Adipose tissue (tissue), 3 donors: ENCODE data around the gene CAMSAP2. TPM values are rescaled to one million over a fixed set of nuclear protein-coding genes. Genes with fewer than 3 reads are reported as not detected.

Experiments used
- H3K27ac ChIP-seq: one replicate; pipeline ENCODE4 v1.5.1; 2013; ENCODE audit warnings: low read depth, low read length
- WGBS, 3 donors: extraction: QIAGEN DNeasy Blood & Tissue Kit; methylation state at CpG; one replicate each; pipeline ENCODE4 v1.1.7; 2013; 5-methylcytosine and 5-hydroxymethylcytosine counted together
- polyA plus RNA-seq, 3 donors: library from polyadenylated mRNA; stranded (reverse); fragments of 200-250 nt; gene quantifications; one replicate each; pipeline ENCODE4 v1.2.3, GENCODE V29; 2013
- donor health status: healthy with polysubstance abuse.
- donor health status: Bipolar disorder and iron deficiency.
- donor health status: healthy.

Gene CAMSAP2, protein sequence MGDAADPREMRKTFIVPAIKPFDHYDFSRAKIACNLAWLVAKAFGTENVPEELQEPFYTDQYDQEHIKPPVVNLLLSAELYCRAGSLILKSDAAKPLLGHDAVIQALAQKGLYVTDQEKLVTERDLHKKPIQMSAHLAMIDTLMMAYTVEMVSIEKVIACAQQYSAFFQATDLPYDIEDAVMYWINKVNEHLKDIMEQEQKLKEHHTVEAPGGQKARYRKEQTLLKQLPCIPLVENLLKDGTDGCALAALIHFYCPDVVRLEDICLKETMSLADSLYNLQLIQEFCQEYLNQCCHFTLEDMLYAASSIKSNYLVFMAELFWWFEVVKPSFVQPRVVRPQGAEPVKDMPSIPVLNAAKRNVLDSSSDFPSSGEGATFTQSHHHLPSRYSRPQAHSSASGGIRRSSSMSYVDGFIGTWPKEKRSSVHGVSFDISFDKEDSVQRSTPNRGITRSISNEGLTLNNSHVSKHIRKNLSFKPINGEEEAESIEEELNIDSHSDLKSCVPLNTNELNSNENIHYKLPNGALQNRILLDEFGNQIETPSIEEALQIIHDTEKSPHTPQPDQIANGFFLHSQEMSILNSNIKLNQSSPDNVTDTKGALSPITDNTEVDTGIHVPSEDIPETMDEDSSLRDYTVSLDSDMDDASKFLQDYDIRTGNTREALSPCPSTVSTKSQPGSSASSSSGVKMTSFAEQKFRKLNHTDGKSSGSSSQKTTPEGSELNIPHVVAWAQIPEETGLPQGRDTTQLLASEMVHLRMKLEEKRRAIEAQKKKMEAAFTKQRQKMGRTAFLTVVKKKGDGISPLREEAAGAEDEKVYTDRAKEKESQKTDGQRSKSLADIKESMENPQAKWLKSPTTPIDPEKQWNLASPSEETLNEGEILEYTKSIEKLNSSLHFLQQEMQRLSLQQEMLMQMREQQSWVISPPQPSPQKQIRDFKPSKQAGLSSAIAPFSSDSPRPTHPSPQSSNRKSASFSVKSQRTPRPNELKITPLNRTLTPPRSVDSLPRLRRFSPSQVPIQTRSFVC (N-terminal part only)
- 10 to 100 TPM in 2 of 3 donors, 1 to 10 TPM in 1; 2.3 to 12.6 (median 11.7) TPM for polyA plus RNA-seq

DNA sequence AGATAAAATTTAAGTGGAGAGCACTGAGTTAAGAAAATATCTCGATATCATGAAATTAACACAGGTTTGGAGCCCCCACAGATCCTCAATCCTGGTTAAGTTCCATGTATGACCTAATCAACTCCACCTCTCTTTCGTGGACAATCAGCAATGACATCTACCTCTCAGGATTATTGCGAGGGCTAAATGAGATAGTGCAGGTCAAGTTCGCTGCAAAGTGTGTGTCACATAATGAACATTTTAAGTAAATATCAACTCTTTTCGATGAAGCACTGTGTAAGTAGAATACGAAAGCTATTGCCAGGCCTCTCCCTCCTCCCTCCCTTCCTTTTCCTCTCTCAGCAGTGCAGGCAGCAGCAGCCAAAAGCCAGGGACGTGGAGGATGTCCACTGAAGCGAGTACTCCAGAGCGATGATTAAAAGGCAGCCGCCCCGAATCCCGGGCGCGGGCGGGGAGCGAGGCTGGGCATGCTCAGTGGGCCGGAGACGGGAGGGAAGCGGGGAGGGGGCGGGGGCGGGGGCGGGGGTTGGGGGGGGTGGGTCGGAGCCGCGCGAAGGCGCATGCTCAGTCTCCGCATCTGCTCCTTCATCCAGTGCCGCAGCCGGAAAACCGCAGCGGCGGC lies at the start of gene CAMSAP2:
Gene CAMSAP2, plus strand, starts transcription at position 567 of the 622 bp plus-strand sequence. CDS start 935 bp downstream, outside the sequence.
- WGBS, 3 donors, result 1 to 2% (median 1%) methylated on average over 30 to 32 of the region's 33 CpGs
- peak within 1 kb of the TSS; percentile 91 for H3K27ac ChIP-seq

DNA sequence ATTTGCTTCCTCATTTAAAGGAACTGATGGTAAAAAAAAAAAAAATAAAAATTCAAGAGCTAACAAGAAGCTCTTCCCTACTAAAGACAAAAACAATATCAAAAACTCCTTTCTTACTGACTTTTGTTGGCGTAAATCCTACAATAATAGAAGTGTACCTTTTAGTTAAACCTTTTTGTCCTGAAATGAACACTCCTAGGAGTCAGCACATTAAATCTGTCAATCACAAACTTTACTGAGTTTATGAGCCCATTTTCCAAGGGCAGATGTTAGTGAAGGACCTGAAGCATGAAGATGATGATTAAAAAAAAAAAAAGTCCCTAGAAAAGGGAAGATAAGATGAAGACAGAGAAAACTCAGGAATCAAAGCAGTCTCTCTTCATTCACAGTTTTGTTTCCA lies 46.4 kb upstream of the CAMSAP2 start:
- WGBS, 3 donors, result 90 to 97% (median 96%) methylated on average over 1 of the region's 1 CpG
- H3K27ac ChIP-seq, result no peak overlapping the region

GRCh38 chr1:200693327-200693726 lies 45.4 kb upstream of the CAMSAP2 start:
- no peak overlapping the region for H3K27ac ChIP-seq

- no peak overlapping the region for H3K27ac ChIP-seq
- 55 to 62% (median 62%) methylated on average over 3 of the region's 3 CpGs for WGBS, 3 donors
These were observed 44.0 kb upstream of the CAMSAP2 start for GRCh38 chr1:200694738-200695137.

- WGBS, 3 donors, result 54 to 66% (median 63%) methylated on average over 1 of the region's 1 CpG
- no peak overlapping the region for H3K27ac ChIP-seq
These were observed 38.8 kb upstream of the CAMSAP2 start for GRCh38 chr1:200699871-200700270.

DNA sequence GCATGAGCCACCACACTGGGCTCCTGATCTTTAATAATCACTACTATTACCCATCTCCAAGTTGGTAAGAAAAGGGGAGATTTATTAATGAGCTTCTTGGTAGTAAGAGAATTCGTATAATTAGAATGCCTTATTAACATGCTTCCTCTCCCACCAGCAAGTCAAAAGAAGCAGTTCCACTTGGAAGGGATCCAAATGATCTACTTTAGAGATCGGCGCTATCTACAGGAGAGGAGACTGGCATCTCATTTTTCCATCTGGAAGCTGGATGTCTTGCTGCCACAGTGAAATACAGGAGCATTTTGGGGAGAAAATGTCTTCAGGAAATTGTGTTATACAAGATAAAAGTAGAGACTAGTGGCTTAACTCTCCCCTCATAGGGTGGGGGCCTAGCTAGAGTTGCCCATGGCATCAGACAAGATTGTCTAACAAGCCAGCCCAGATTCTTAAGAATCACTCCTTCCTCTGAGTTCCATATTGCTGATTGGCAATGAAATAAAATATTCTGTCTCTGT lies 33.6 kb upstream of the CAMSAP2 start:
- H3K27ac ChIP-seq, result no peak overlapping the region
- WGBS, 3 donors, result 55 to 79% (median 68%) methylated on average over 3 of the region's 3 CpGs

DNA sequence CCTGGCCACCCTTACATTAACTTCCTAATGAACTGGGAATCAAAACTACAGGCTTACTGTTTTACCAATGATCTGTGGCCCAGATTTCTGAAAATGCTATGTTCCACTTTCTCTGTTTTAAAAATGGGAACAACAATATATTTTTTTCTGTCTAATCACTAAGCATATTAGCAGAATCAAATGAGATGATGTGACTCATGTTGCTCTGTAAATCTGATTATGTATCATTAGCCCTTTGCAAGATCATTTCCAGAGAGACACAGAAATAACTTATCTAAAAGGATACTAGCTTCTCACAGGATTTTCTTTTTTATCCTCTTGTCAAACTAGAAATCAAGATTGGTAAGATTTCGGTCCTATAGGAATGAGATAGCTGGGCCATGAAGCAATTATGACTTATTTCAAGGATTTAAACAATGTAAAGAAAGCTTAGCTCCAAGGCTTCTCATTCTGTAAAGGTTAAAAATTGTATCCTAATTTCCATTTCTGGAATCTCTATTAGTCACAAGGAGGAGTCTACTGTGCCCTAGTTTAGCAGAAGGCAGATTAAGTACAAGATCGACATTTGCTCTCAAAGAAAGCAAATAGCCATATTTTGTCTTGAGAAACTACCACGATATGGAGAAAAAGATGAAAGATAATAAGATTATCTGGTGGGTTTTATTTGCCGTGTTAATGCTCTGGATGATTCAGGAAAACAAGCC lies 32.4 kb upstream of the CAMSAP2 start:
- 61 to 85% (median 82%) methylated on average over 4 of the region's 4 CpGs for WGBS, 3 donors

GRCh38 chr1:200707116-200707515 lies 31.6 kb upstream of the CAMSAP2 start:
- WGBS, 3 donors, result 84 to 95% (median 89%) methylated on average over 5 of the region's 5 CpGs
- no peak overlapping the region for H3K27ac ChIP-seq

More for the DNA sequence above, 32.4 kb upstream of the CAMSAP2 start:
- no peak overlapping the region for H3K27ac ChIP-seq

- H3K27ac ChIP-seq, result no peak overlapping the region
These were observed 30.5 kb upstream of the CAMSAP2 start for GRCh38 chr1:200708161-200708560.

- H3K27ac ChIP-seq, result no peak overlapping the region
- WGBS, 3 donors, result 77 to 91% (median 84%) methylated on average over 1 of the region's 1 CpG
These were observed 29.9 kb upstream of the CAMSAP2 start for GRCh38 chr1:200708769-200709168.

DNA sequence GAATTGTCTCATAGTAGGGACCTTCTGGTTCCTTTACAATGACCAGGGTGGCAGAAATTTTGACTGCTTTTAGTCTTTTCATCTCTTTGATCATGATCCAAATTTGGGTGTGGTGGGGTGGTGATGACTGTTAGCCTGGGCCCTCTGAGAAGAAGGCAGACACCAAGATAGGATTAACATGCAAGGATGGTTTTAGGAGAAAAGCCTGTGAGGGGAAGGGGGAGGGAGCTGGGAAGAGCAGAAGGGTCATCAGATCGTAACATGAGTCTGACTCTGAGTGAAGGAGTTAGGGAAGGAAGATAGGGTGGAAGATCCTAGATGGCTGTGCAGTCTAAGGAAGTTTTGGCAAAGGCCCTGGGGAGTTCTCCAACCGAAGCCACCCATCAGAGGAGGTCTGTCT lies 28.5 kb upstream of the CAMSAP2 start:
- WGBS, 3 donors, result 74 to 92% (median 79%) methylated on average over 2 of the region's 2 CpGs
- H3K27ac ChIP-seq, result no peak overlapping the region

GRCh38 chr1:200714504-200715187 lies 24.0 kb upstream of the CAMSAP2 start:
- no peak overlapping the region for H3K27ac ChIP-seq
- WGBS, 3 donors, result 64 to 91% (median 87%) methylated on average over 2 of the region's 2 CpGs

DNA sequence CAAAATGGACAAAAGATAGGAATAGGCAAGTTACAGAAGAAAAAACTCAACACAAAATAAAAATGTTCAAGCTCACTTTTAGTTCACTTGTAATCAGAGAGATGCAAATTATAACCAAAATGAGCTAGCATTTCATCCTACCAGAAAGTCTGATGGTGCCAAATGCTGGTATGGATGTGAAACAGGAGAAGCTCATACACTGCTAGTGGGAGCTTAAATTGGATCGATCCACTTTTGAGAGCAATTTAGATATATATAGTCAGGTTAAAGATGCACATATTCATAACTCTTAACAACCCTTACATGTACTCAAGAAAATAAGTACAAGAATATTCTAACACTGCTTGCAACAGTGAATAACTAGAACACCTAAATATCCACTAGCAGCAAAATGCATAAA lies 18.5 kb upstream of the CAMSAP2 start:
- H3K27ac ChIP-seq, result no peak overlapping the region
- WGBS, 3 donors, result 85 to 91% (median 89%) methylated on average over 1 of the region's 1 CpG

DNA sequence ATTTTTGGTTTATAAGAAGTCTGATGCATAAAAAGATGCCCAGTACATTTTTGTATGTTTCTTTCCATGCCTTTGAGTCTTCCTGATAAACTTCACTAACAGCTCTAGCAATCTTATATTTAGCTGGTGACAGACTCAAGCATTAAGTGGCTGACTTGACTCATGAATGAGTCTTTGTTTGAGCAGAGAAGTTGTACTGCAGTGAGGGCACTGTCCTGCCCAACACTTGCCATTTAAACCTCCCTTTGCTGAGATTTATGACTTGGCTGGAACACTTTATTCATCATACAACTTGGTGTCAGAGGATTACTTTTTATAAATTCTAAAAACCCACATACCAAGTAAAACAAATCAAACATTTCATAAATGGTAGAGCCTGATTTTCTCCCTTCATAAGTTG lies 14.6 kb upstream of the CAMSAP2 start:
- H3K27ac ChIP-seq, result no peak overlapping the region

GRCh38 chr1:200727257-200727656 lies 11.4 kb upstream of the CAMSAP2 start:
- 72 to 95% (median 94%) methylated on average over 2 of the region's 2 CpGs for WGBS, 3 donors
- no peak overlapping the region for H3K27ac ChIP-seq

DNA sequence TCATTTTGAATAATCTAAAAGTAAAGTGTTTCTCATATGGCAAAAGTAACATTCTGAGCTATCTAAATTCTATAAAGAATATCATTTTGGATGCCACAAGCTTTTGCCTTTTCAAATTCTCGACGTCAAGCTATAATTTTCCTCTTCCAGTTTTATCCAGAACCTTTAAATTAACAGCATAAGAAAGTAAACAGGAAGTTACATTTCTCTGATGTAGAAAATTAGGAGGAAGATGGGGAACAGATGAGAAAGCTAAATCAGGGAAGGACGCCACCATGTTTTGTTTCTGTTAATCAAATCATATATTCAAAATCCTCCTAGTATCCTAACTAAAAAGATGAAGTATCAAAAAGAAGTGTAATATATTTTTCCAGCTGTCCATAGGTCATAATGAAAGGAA lies 8.8 kb upstream of the CAMSAP2 start:
- no peak overlapping the region for H3K27ac ChIP-seq
- 45 to 63% (median 52%) methylated on average over 3 of the region's 3 CpGs for WGBS, 3 donors

DNA sequence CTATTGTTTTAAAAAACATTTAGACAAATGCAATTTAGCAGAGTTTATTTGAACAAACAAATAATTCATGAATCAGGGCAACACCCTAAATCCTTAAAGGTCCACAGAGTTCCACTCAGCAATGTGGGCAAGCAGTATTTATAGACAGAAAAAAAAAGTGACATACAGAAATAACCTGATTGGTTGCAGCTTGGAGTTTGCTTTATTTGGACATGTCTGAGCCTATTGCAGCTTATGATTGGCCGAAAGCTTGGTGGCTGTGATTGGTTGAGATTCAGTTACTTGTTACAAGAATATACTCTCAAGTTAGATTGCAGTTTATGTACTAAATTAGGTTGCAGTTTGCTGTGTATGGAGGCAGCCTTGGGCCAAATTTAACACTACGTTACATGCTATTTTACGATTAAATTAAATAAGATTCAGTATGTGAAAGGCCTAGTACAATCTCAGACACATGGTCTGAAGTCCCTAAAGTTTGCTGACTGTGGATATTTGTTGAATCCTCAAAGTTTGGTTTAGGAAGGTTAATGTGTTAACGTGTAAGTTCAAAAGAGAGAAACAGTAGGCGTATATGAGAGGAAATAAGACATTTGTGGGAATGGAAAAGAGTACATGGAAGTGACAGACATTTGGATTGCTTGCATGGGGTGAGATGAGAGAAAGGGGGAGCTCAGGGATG lies 6.9 kb upstream of the CAMSAP2 start:
- no peak overlapping the region for H3K27ac ChIP-seq
- 87 to 97% (median 94%) methylated on average over 5 of the region's 5 CpGs for WGBS, 3 donors
